ENCODE results near the gene IKZF2. TPM values are rescaled to one million over a fixed set of nuclear protein-coding genes. Genes with fewer than 3 reads are reported as not detected.

IKZF2 gene
- total RNA-seq (2021; ENCODE audit: unreplicated experiment), result 0.44 TPM
- not detected for polyA plus RNA-seq (2012; ENCODE audit: insufficient read length)
- Bru-seq, nascent RNA, result percentile 24 among the genes with signal in this experiment
- BruChase-seq, experiment 1, labeled RNA remaining after a 2-hour chase, result percentile 25 among the genes with signal in this experiment
- percentile 27 among the genes with signal in this experiment for BruChase-seq, experiment 2, labeled RNA remaining after a 6-hour chase
- long read RNA-seq, partial matches to known transcripts, result 0 of 1 reads
- long read RNA-seq, other reads (novel, unspliced or antisense), result 1 of 1 reads

DNA sequence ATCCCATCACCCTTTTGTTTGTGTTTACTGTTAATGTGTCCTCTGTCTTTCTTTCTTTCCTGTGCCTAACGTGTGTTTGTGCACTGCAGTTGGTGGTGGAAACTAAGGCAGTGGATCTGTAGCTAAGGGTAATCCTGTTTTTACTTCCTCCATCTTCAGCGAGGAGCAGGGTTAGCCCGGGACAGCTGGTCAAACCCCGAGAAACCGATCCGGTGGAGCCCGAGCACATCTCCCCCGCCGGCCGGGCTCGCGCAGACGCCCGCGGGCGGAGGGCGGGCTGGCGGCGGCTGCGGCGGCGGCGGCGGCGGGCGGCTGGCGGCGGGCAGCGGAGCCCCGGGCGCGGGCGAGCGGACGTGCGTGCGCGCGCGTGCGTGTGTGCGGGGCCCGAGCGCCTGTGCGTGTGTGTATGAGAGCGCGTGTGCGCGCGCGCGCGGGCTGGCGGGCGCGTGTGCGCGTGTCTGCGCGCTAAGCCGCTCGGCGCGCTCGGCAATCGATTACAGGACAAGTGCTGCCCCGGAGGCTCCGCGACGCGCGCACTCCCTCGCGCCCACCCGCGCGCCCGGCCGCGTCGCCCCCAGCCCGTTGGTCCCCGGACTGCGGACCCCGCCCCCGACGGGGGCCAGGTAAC, at the start of gene IKZF2:
IKZF2 (minus strand) TSS at position 176 of the 628 bp plus-strand sequence. CDS start 2,983 bp downstream, outside the sequence.
- peaks cover 9% of the 10 kb centered on the region for H3K4me1 ChIP-seq (ENCODE audit: control insufficient read depth, insufficient read depth, low read length)
- H3K9me3 ChIP-seq (ENCODE audit: control insufficient read depth, insufficient read depth, low read depth, low read length), result no peaks in the 10 kb centered on the region
- peak; percentile 95 for ATAC-seq
- DNase-seq (ENCODE audit: low read depth, low spot score), result no peak
- TF ChIP-seq TCF7L2 (IDR thresholded peaks at IDR 0.05; ENCODE audit: low read depth, low read length), result no peak
- TF ChIP-seq, protein P1, sequence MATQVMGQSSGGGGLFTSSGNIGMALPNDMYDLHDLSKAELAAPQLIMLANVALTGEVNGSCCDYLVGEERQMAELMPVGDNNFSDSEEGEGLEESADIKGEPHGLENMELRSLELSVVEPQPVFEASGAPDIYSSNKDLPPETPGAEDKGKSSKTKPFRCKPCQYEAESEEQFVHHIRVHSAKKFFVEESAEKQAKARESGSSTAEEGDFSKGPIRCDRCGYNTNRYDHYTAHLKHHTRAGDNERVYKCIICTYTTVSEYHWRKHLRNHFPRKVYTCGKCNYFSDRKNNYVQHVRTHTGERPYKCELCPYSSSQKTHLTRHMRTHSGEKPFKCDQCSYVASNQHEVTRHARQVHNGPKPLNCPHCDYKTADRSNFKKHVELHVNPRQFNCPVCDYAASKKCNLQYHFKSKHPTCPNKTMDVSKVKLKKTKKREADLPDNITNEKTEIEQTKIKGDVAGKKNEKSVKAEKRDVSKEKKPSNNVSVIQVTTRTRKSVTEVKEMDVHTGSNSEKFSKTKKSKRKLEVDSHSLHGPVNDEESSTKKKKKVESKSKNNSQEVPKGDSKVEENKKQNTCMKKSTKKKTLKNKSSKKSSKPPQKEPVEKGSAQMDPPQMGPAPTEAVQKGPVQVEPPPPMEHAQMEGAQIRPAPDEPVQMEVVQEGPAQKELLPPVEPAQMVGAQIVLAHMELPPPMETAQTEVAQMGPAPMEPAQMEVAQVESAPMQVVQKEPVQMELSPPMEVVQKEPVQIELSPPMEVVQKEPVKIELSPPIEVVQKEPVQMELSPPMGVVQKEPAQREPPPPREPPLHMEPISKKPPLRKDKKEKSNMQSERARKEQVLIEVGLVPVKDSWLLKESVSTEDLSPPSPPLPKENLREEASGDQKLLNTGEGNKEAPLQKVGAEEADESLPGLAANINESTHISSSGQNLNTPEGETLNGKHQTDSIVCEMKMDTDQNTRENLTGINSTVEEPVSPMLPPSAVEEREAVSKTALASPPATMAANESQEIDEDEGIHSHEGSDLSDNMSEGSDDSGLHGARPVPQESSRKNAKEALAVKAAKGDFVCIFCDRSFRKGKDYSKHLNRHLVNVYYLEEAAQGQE (IDR thresholded peaks at IDR 0.05; ENCODE audit: insufficient read depth in 1 of 2, low read depth in 2 of 2, low read length in 1 of 2), result no peak
- no peak for TF ChIP-seq SIN3A (IDR thresholded peaks at IDR 0.05; ENCODE audit: borderline replicate concordance, insufficient read depth, low read depth, low read length)
- no peak for TF ChIP-seq POLR2AphosphoS5 (IDR thresholded peaks at IDR 0.05; ENCODE audit: low read depth, low read length)
- TF ChIP-seq, protein P2, sequence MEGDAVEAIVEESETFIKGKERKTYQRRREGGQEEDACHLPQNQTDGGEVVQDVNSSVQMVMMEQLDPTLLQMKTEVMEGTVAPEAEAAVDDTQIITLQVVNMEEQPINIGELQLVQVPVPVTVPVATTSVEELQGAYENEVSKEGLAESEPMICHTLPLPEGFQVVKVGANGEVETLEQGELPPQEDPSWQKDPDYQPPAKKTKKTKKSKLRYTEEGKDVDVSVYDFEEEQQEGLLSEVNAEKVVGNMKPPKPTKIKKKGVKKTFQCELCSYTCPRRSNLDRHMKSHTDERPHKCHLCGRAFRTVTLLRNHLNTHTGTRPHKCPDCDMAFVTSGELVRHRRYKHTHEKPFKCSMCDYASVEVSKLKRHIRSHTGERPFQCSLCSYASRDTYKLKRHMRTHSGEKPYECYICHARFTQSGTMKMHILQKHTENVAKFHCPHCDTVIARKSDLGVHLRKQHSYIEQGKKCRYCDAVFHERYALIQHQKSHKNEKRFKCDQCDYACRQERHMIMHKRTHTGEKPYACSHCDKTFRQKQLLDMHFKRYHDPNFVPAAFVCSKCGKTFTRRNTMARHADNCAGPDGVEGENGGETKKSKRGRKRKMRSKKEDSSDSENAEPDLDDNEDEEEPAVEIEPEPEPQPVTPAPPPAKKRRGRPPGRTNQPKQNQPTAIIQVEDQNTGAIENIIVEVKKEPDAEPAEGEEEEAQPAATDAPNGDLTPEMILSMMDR (IDR thresholded peaks at IDR 0.05), result no peak
- no TSS peak for BruUV-seq (replicated peaks)
- peak within 1 kb of the TSS; percentile 61; the same call in 1 of the 2 replicates for H3K27ac ChIP-seq (ENCODE audit: low read length)
- in situ Hi-C loops (cut with HindIII; ENCODE audit: low pct_unique_long_range_greater_than_20kb, low sequenced_read_pairs), result no loop called here
- intact Hi-C loops (cut with micrococcal nuclease; ENCODE audit: unreplicated experiment), result loop anchor here (2.0 to 10.0 kb wide), 3 partner anchors 289 to 557 kb away; no protein-coding TSS in a partner anchor
- H3K4me3 ChIP-seq (ENCODE audit: low read depth in 2 of 2, low read length in 2 of 2), result peak within 1 kb of the TSS; percentile 66 to 69
- peaks cover 27% of the 10 kb centered on the region for H3K27me3 ChIP-seq (ENCODE audit: control insufficient read depth, insufficient read depth, low read length)
- CTCF ChIA-PET, result interaction anchor here (0.5 kb wide), 1 partner anchor 113 kb away, joined by 3 read pairs; no protein-coding TSS in a partner anchor
- no peaks in the 10 kb centered on the region for H3K36me3 ChIP-seq (ENCODE audit: control insufficient read depth, insufficient read depth, low read length)
- POLR2A ChIA-PET, result no interaction called here

- TF ChIP-seq, protein P1 (IDR thresholded peaks at IDR 0.05; ENCODE audit: insufficient read depth in 1 of 2, low read depth in 2 of 2, low read length in 1 of 2), result no peak
- TF ChIP-seq TCF7L2 (IDR thresholded peaks at IDR 0.05; ENCODE audit: low read depth, low read length) (no peak), POLR2AphosphoS5 (IDR thresholded peaks at IDR 0.05; ENCODE audit: low read depth, low read length) (no peak)
- no TSS peak for BruUV-seq (replicated peaks)
- Histone ChIP-seq H3K4me3 (ENCODE audit: low read depth in 2 of 2, low read length in 2 of 2) (no peak overlapping the region), H3K9me3 (ENCODE audit: control insufficient read depth, insufficient read depth, low read depth, low read length) (no peaks in the 10 kb centered on the region), H3K4me1 (ENCODE audit: control insufficient read depth, insufficient read depth, low read length) (no peaks in the 10 kb centered on the region), H3K36me3 (ENCODE audit: control insufficient read depth, insufficient read depth, low read length) (no peaks in the 10 kb centered on the region), H3K27me3 (ENCODE audit: control insufficient read depth, insufficient read depth, low read length) (no peaks in the 10 kb centered on the region), H3K27ac (ENCODE audit: low read length) (no peak overlapping the region)
- in situ Hi-C loops (cut with HindIII; ENCODE audit: low pct_unique_long_range_greater_than_20kb, low sequenced_read_pairs), result no loop called here
- DNase-seq (ENCODE audit: low read depth, low spot score) (no peak), ATAC-seq (no peak)
- CTCF ChIA-PET, result no interaction called here
- POLR2A ChIA-PET, result no interaction called here
- intact Hi-C loops (cut with micrococcal nuclease; ENCODE audit: unreplicated experiment), result no loop called here
Observed at GRCh38 chr2:213199871-213200270, 48.5 kb upstream of the IKZF2 start.
